GM11168 (cell line): ENCODE measurements around the gene BRD7.

Experiments
- in situ Hi-C: fragments of 300-500 bp; cut with MboI; formaldehyde crosslinking; loops from one replicate; pipeline ENCODE4 v1.12.0; 2022; ENCODE audit warnings: low sequenced_read_pairs; ENCODE audit not compliant: unreplicated experiment

The BRD7 gene

GRCh38 chr16:50324345-50324744 lies 44.4 kb downstream of the BRD7 start:
- in situ Hi-C loops, result no loop called here

DNA sequence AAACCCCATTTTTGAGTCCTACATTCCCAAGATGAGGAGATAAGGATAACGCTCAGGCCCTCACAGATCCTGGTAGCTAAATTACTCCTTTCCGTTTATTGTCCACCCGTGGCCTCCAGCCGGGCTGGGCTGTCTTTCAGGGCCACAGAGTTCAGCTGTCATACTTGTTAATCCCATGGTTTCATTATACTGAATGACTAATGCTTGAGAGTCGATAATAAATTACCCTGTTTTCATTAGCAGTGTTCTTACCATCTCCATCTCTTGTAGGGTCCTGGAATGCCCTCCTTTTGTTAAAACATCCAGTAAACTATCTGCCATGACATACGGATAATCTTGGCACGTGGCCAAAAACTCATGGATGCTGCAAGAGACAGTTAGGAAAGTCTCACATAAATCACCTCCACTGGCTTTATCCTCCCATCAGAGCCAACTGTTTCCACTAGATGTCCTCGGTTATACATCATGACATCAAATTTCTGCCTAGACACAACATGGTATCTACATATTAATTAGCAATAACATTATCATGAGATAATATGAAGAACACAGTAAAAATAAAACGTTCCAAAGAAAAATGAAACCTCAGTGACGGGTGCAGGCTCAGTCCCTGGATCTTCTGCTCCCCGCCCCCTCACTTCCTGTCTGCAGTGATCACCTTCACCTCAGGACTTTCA lies 45.3 kb downstream of the BRD7 start:
- in situ Hi-C loops, result no loop called here

- in situ Hi-C loops, result no loop called here
Measured at GRCh38 chr16:50322333-50322732, 46.5 kb downstream of the BRD7 start.

GRCh38 chr16:50320310-50320709 lies 48.5 kb downstream of the BRD7 start:
- in situ Hi-C loops, result no loop called here

- in situ Hi-C loops, result no loop called here
Measured at GRCh38 chr16:50318796-50319578, 49.8 kb downstream of the BRD7 start.

DNA sequence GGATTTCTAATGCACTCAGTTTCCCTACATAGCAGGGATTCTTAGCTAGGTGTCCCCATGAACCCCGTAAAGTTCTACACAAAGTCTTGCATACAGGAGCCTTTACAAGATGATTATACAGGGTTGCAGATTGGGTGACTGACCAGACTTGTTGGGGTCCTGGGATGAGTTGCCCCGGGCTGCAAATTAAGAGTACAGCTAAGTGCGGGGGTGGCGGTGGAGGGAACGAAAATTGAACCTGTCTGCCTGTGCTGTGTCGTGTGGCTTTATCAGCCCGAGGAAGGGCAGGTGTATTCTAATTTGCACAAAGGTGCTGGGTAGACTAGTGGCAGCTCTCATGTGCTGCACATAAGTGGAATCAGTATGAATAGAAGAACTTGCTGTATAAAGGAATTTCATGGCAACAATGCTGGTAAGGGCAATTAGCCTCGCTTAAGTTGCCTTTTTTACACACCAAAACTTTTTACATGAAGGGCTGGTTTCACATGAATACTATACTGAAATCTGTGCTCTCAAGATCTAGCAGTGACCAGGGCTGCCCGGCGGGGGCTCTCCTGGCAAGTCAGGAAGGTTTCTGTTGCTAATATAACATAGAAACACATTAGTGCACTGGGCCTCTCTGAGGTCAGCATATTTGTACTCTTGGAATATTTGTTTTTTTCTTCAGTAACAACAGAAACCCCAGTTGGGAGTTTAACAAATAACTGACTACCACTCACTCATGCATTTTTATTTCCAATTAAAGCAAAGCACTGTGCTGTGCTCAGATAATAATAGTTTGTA lies 51.7 kb downstream of the BRD7 start:
- in situ Hi-C loops, result no loop called here

DNA sequence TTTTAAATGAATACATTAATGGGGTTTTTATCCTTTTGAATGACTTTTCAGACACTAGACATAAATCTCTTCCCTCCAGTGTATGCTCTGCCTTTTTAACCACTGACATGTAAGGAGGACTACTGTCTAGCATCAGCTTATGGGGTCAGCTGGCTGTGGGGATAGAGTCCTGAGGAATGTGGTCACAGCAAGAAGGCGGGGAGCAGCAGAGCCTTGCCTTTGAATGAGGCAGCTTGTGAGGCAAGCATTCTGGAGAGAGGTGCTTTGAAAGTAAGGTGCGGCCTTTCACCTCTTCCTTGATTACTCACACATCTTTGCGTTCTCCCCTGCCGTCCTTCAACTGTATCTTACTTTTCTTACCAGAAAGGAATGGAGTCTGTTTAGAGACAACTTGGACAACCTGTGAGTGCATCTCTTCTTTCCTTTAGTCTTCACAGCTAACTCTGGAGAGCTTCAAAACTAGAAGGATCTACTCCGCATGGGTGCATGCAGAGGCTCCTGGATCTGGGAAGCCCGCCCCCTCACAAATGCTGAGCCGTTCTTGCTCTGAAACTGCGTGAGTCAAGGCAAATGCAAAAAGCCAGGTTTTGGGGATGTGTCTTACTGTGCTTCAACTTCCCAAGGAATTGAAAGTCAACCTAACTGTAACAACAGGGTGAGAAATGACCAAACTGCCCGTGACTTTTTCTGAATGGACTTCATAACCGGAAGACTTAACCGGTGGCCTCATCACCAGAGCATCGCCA lies 52.5 kb downstream of the BRD7 start:
- in situ Hi-C loops, result no loop called here

DNA sequence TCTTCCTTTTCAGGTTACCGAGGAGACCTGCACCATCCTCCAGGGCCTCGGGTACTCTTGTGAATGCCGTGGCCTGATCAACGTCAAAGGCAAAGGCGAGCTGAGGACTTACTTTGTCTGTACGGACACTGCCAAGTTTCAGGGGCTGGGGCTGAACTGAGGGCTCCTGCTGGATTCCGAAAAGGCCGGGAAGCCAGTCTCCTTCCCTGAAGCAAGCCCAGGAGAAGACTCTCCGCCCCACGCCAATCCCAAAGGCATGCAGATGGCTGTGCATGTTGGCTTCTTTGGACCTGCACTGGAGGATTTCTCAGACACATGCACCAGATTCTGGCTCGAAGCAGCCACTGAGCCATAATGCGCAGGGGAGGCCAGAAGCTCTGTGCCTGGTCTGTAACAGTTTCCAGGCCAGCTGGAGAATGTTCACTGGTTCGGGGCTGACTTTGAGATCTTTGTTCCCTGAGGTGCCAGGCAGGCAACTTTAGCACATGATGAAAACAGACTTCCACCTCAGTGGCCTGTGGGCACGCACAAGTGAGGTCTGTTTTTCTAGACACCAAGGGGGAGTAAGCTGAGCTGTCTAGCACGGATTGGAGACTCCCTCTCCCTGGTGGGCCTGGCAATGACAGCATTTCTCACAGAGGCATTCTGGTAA lies 53.3 kb downstream of the BRD7 start:
- in situ Hi-C loops, result no loop called here

DNA sequence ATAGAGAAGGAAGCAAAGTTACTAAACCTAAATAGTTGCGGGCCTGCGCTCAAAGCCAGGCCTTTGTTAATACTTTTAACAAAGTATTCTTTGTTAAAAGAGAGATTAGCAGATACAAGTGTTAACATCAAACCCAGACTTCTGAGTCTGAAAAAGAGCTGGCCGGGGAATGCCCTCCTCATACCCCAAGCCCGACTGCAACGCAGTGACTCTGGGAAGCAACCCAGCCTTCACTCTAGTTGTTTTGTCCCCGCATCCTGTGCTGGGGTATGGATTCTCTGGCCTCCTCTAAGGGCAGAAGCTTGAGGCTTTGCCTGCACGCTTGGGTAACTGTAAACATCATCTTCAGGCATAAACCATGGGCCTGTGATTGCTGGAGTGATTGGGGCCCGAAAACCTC lies 54.1 kb downstream of the BRD7 start:
- in situ Hi-C loops, result no loop called here

DNA sequence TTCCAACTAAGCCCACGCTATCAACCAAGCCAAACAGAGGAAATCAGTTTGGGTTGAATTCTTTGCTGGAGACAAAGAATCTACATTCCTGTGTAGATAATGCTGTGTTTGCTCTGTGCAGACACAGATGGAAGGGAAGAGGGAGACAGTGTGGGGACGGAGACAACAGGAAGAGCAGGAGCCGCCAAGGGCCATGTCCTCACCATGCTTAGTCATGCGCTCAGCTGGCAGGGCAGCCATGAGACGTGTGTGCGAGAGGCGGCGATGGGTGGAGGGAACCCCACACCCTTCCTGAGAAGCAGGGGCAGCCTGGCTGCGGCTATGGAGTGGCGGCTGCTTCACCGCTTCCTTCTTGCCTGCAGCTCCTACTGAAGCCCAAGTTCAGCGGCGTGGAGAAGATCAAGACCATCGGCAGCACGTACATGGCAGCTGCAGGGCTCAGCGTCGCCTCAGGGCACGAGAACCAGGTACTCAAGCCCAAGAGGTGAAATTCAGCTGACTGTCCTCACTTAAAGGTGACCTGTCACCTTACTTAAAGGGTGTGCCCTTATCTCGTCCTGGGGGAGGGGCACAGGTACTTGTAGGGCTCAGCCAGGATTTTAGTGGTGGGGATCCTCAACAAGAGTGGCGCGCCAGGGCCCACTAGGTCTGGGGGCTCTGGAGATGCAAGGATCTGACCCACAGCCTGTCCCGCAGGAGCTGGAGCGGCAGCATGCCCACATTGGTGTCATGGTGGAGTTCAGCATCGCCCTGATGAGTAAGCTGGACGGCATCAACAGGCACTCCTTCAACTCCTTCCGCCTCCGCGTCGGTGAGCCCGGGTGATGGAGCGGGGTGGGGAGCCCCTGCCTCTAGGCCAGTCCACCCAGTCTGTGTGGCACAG lies 55.0 kb downstream of the BRD7 start:
- in situ Hi-C loops, result no loop called here

DNA sequence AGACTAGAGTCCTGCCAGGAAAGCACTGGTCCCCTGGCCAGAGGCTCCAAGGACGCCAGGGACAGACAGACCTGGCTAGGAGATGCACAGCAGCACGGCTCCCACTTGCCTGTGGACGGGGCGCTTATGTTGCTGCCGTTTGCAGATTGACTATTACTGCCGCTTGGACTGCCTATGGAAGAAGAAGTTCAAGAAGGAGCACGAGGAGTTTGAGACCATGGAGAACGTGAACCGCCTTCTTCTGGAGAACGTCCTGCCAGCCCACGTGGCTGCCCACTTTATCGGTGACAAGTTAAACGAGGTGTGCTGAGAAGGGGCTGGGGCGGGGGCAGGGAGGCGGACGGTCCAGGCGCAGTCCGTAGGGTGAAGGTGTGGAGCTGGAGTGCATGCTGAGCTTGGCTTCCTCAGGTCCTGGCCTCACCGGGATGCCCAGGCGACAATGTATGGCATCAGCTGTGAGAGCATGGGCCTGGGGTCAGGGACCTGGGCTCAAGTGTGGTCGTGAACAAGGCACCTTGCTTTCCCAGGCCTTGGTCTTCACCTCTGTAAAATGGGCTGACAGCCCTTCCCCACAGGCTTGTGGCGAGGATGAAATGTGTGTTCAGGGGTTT lies 56.8 kb downstream of the BRD7 start:
- in situ Hi-C loops, result no loop called here

DNA sequence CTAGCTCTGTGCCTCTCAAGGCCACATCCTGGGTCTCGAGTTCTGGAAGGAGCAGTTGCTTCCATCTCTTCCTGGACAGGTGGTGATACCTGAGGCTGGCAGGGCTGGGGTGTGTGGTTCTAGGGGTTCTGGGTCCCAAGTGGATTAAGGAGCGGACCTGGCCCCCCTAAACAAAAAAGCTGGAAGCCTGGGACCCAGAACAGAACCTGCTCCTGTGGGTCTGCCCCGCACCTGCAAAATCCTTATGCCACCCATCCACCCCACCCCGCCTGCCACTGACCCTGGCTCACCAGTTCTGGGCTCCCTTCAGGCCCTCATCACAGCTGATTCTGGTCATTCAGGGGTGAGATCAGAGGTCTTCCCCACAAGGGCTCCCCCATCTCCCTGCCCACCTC lies 57.7 kb downstream of the BRD7 start:
- in situ Hi-C loops, result no loop called here

- in situ Hi-C loops, result no loop called here
Measured at GRCh38 chr16:50310308-50311133, 58.3 kb downstream of the BRD7 start.

GRCh38 chr16:50309527-50310307 lies 59.1 kb downstream of the BRD7 start:
- in situ Hi-C loops, result no loop called here

DNA sequence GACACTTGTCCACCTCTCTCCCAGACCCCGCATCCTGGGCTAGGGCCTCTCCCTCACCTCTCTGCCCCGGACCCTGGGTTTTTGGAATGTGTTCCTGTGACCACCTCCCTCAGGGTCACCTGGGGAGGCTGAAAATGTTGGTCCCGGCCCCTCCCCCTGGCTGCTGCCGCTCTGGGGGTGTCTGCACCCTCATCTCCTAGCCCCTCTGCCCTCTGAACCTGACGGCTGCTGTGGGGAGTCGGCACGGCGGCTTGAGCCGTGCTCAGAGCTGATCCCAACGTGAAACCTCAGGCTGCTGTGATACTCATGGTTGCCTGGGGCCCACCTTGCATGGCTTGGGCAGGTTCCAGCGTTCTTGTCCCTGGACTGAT lies 59.6 kb downstream of the BRD7 start:
- in situ Hi-C loops, result no loop called here

DNA sequence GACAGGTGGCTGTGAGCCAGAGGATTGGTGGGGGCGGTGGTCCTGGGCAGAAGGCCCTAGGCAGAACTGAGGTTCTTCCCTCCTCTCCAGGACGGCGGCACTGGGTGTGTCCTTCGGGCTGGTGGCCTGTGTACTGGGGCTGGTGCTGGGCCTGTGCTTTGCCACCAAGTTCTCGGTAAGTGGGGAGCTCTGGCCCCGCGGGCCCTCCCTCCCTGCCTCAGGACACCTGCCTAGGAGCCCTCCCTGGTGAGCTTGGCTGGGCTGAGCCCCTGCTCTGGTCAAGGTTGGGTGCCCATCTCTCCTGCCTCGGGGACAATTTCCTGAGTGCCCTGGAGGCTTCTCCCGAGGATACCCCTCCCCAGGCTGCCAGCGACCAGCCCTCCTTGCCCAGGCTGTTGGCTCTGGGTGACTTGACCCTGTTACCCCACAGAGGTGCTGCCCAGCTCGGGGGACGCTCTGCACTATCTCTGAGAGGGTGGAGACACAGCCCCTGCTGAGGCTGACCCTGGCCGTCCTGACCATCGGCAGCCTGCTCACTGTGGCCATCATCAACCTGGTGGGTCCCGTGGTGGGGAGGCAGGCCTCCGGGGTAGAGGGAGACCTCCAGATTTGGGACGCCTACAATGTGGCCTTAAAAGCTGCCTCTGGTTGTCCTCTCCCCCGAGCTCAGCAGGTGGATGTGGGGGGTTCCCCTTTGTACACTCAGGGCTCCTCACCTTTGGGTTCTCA lies 60.4 kb downstream of the BRD7 start:
- in situ Hi-C loops, result no loop called here
